B cell (primary cell): Measurements from ENCODE around the gene ARHGAP4.

Experiments
- EZH2 ChIP-seq: IDR thresholded peaks from 2 replicates; pipeline ENCODE4 v1.6.1; 2012; ENCODE audit warnings: borderline replicate concordance, low read depth, mild to moderate bottlenecking, moderate library complexity, low read length; ENCODE audit not compliant: insufficient read depth, poor library complexity, severe bottlenecking
- TF ChIP-seq, protein P1 (sequence below): fragments of 200-600 bp; IDR thresholded peaks from one replicate; pipeline ENCODE4 v1.8.0; 2022; ENCODE audit warnings: antibody characterized with exemption, mild to moderate bottlenecking

DNA sequence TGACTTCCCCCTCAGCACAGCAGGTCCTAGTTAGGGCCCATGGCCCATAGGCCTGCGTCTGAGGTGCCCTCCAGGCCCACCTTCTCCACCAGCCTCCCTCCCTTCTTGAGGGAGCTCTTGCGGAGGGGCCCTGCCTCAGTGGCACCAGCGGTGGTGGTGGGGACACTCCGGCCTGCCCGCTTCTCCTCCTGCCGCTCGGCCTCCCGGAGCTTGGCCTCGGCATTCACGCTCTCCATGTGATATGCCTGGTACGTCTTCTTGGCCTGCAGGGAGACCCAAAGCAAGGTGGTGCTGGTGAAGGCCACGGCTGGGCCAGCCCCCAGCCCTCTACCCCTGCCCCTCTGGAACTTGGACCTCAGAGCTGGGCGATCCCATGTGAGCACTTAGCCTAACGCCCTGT, 5.5 kb downstream of the ARHGAP4 start:
- TF ChIP-seq, protein P1, sequence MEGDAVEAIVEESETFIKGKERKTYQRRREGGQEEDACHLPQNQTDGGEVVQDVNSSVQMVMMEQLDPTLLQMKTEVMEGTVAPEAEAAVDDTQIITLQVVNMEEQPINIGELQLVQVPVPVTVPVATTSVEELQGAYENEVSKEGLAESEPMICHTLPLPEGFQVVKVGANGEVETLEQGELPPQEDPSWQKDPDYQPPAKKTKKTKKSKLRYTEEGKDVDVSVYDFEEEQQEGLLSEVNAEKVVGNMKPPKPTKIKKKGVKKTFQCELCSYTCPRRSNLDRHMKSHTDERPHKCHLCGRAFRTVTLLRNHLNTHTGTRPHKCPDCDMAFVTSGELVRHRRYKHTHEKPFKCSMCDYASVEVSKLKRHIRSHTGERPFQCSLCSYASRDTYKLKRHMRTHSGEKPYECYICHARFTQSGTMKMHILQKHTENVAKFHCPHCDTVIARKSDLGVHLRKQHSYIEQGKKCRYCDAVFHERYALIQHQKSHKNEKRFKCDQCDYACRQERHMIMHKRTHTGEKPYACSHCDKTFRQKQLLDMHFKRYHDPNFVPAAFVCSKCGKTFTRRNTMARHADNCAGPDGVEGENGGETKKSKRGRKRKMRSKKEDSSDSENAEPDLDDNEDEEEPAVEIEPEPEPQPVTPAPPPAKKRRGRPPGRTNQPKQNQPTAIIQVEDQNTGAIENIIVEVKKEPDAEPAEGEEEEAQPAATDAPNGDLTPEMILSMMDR = no peak
- TF ChIP-seq EZH2 = no peak
